GM12872 (cell line): ENCODE results near the gene NEUROD4.

Experiments
- TF ChIP-seq, protein P1 (sequence below): IDR thresholded peaks from 3 replicates; pipeline ENCODE4 v1.5.1; 2011; ENCODE audit warnings: low read depth, mild to moderate bottlenecking, low read length, moderate library complexity; ENCODE audit not compliant: insufficient read depth

The NEUROD4 gene

DNA sequence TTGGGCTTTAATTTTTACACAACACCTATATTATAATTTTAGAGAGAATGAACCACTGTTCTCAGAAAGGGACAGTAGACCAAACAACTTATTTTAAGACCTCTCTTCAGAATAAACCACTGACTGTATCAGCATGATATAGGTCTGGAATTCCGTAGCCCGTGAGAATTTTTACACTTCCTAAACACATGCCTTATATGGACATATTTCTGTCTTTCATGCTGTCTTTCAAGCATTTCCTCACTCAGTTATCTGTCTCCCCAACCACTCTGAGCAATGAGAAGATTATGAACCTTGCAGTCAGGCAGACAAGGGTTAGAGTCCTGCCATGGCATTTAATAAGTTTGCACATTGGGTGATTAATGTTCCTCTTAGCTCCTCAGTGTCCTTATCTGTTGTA lies 17.4 kb upstream of the NEUROD4 start:
- TF ChIP-seq, protein P1, sequence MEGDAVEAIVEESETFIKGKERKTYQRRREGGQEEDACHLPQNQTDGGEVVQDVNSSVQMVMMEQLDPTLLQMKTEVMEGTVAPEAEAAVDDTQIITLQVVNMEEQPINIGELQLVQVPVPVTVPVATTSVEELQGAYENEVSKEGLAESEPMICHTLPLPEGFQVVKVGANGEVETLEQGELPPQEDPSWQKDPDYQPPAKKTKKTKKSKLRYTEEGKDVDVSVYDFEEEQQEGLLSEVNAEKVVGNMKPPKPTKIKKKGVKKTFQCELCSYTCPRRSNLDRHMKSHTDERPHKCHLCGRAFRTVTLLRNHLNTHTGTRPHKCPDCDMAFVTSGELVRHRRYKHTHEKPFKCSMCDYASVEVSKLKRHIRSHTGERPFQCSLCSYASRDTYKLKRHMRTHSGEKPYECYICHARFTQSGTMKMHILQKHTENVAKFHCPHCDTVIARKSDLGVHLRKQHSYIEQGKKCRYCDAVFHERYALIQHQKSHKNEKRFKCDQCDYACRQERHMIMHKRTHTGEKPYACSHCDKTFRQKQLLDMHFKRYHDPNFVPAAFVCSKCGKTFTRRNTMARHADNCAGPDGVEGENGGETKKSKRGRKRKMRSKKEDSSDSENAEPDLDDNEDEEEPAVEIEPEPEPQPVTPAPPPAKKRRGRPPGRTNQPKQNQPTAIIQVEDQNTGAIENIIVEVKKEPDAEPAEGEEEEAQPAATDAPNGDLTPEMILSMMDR: no peak

DNA sequence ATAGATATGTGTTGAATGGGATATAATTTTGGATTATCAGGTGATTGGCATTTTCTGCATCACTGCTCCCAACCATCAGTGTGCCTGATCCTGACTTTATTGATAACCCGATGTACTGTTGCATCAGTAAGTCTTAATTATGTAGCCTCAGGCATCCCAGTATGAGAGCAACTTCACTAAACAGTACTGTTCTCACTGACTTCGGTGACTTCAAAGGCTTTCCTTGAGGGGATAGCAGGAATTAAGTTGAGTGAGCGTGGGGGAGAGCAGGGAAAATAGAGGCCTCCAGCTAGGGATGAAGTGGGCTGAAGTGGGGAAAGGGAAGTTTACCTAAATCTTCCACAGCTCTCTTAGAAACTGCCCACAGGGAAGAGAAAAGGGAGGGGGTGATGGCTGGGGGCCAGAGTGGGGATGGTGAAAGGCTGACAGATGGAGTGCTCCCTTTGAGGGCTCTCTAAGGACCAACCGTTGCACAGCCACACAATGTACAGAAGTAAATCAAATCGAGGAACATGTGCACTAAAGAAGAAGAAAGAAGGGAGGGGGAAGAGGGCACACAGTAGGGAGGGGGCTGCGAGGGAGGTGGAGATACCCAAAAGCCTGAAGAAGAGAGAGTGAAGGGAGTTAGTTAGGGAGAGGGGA lies 10.7 kb upstream of the NEUROD4 start:
- TF ChIP-seq, protein P1: no peak

DNA sequence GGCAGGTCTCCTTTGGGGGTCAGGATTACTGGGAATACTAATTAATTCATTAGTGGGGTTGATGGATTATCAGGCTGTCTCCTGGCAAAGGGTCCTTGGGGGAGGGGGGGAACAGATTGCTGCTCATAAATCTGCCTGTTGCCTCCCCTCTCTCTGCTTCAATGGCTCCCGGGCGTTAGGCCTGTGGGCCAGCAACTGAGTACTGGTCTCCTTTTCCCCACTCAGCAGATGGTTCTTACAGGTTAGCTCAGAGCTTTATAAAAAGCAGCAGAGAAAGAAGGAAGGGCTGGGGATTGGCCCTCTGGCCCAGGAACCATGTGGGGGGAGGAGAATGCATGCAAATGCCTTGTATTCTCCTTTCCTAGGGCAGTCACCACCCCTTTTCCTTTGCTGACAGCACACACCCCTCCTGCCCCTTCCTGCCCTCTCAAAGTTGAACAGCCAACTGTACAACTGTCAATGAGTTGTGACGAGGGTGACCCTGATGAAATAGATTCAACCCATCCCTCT lies 2.3 kb upstream of the NEUROD4 start:
- TF ChIP-seq, protein P1: no peak

DNA sequence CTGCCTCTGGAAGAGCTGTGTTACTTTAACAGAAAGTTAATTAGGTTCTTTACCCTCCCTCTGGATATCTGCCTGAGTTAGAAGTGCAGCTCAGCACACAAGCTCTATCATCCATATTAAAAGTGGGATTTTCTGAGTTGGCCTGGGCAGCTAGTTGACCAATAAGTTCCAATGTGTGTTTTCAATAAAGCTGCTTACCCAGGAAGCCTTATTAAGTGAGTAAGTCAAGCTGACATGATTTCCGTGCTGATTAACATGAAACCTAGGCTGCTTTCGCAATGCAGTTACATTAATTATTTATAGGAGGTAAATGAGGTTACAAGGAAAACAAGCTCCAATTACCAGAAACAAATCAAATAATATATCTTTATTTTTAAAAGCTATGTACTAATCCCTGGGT lies 4.8 kb downstream of the NEUROD4 start:
- TF ChIP-seq, protein P1: no peak

DNA sequence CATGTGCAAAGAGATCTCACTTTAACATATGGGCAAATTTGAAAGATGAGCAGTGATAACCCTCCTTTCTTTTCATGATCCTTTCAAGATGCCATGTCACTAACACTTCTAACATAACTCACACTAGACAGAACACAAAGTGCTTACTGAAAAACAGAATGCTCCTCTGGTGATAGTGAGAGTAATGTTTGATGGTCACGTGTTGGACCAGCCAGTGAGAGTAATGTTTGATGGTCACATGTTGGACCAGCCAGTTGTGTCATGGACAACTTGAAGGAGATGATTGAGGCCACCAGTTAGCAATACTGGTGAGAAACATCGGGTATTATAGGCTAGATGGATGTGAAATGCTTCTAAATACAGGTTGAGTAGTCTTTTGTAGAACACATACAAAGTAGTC lies 5.7 kb downstream of the NEUROD4 start:
- TF ChIP-seq, protein P1: no peak

DNA sequence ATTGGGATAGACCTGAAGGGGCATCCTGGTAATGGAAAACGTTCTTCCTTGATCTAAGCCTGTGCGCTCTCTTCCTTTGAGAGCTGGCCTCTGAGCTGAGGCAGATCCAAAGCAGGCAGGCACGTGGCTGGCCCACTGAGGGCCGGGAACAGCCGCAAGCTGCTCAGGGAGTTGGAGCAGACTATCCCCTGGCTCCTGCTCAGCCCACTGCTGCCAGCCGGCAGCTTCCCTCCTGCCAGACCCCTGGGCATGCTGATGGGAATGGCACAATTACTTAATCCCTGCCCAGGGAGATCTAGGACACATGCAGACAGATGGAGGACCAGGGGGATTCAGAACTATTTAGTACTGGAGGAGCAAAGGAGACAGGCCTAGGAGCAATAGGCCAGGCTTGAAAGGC lies 14.4 kb downstream of the NEUROD4 start:
- TF ChIP-seq, protein P1: no peak

DNA sequence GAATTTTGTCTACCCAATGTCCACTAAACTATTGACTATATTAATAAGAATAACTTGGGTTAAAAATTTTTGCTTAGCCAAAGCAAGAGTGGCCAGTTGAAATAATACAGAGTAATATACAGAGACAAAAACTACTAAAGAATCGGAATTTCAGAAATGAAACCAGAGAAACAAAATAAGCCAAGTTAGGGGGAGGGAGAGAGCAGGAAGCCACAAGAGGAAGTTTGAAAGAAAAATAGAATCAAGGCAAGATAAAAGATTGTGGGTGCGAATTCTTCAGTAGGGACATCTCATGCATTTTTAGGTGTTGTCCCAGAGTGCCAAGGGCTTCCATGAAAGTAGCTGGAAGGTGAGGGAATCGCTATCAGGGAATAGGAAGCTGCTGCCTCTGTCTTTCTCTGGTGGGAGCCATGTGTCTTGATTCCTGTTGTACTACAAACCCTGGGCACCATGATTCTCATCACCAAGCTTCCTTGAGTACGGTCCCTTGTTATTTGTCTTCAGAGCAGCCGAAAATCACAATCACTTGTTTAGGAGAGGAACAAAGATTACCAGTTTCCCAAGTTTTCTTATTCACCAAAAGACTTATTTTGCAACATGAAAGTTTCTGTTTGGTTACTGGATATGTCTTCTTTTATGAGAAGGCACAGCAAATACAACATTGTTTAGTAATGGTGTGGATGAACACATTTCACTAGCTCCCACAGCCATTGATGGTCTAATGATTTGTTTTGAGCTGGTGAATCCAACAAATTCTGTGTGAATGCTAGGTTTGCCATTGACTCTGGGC lies 16.7 kb downstream of the NEUROD4 start:
- TF ChIP-seq, protein P1: no peak
